ENCODE data around the gene RHOB. TPM values are rescaled to one million over a fixed set of nuclear protein-coding genes. Genes with fewer than 3 reads are reported as not detected.

Gene RHOB
- total RNA-seq, 1 donor from 2014 or later, result 160 TPM

DNA sequence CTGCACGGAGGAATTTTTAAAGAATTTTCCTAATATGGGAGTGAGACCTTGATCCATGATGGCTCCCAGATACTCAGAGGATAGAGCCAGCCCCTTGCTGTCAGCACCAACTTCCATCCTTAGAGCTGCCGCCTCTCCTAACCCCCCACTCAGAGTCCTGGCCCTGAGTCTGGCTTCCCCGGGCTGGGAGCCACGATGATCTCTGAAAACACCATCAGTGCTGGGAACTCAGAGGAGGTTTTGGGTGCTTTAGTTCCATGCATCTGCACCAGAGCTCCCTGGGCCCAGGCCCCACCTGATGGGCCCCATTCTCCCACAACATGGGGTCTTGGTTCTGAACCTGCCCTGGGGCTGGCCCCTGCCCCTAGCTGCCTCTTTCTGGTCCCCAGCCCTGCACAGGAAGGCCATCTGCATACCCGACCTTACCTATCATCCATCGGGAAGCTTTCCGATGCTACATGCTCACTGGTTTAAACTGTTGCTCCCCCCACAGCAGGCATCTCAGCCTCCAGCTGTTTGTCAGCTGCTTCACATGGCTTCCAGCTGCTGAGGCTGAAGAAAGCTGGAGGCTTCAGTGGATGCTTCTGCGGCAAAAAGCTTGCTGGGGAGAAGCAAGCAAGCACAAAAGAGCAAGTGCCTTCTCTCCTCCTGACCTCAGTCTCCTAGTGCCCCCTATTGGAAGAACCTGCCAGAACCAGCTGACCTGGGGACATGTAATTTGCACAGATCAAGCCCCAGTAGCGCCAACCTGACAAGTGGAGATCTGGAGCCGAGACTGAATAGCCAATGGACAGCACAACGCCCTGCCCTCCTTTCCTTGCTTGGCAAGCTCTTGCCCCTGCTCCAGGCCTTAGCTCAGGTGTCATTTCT, 24.2 kb upstream of the RHOB start:
- no peak for DNase-seq (ENCODE audit: extremely low spot score, unreplicated experiment)
- TF ChIP-seq, protein P1, sequence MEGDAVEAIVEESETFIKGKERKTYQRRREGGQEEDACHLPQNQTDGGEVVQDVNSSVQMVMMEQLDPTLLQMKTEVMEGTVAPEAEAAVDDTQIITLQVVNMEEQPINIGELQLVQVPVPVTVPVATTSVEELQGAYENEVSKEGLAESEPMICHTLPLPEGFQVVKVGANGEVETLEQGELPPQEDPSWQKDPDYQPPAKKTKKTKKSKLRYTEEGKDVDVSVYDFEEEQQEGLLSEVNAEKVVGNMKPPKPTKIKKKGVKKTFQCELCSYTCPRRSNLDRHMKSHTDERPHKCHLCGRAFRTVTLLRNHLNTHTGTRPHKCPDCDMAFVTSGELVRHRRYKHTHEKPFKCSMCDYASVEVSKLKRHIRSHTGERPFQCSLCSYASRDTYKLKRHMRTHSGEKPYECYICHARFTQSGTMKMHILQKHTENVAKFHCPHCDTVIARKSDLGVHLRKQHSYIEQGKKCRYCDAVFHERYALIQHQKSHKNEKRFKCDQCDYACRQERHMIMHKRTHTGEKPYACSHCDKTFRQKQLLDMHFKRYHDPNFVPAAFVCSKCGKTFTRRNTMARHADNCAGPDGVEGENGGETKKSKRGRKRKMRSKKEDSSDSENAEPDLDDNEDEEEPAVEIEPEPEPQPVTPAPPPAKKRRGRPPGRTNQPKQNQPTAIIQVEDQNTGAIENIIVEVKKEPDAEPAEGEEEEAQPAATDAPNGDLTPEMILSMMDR (IDR thresholded peaks at IDR 0.05), result peak; percentile 14
- H3K27me3 Mint-ChIP-seq (ENCODE audit: unreplicated experiment), result no peaks in the 10 kb centered on the region
- no peak overlapping the region for H3K4me3 Mint-ChIP-seq (ENCODE audit: unreplicated experiment)
- peaks cover 53% of the 10 kb centered on the region for H3K4me1 Mint-ChIP-seq (ENCODE audit: unreplicated experiment)
- no peaks in the 10 kb centered on the region for H3K9me3 Mint-ChIP-seq (ENCODE audit: unreplicated experiment)
- no peaks in the 10 kb centered on the region for H3K36me3 Mint-ChIP-seq (ENCODE audit: unreplicated experiment)
- H3K27ac Mint-ChIP-seq (ENCODE audit: unreplicated experiment), result peak overlapping the region; percentile 27

DNA sequence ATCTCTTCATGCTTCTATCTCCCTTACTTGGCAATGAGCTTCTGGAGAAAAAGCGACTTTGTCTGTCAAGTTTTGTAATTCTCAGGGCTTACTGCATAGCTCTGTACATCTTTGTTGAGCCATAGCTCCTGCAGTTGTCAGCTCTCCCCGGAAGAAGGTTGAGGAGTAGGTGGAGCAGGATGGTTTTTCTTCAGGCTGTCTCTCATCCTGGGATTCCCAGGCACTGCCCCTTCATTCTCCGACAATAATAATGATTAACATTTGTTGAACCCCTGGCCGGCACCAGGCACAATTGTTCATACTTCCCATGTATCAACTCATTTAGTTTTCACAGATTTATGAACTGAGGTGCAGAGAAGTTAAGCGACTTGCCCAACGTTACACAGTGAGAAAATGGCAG, 23.5 kb upstream of the RHOB start:
- Mint-ChIP-seq H3K27me3 (ENCODE audit: unreplicated experiment) (no peaks in the 10 kb centered on the region), H3K27ac (ENCODE audit: unreplicated experiment) (no peak overlapping the region), H3K36me3 (ENCODE audit: unreplicated experiment) (no peaks in the 10 kb centered on the region), H3K4me3 (ENCODE audit: unreplicated experiment) (no peak overlapping the region), H3K9me3 (ENCODE audit: unreplicated experiment) (no peaks in the 10 kb centered on the region), H3K4me1 (ENCODE audit: unreplicated experiment) (peaks cover 53% of the 10 kb centered on the region)
- DNase-seq (ENCODE audit: extremely low spot score, unreplicated experiment), result no peak
- TF ChIP-seq, protein P1 (IDR thresholded peaks at IDR 0.05), result no peak

DNA sequence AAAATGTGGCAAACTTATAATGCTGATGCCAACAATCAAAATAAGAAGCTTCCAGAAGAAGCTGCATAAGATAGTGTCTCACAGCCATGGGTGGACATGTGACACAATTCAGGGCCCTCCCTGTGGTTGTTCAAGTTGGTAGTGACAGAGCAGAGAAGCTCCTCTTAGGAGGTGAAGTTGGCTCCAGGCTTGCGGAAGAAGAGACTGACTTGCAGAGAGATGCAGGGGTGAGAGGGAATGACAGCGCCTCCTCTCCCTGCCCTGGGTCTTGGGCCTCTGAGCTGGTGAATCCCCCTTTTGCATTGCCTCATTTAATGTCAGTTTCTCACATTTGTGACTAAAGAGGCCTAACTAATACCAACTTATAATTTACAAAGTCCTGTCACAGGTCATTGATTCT, 23.0 kb upstream of the RHOB start:
- Mint-ChIP-seq H3K36me3 (ENCODE audit: unreplicated experiment) (no peaks in the 10 kb centered on the region), H3K9me3 (ENCODE audit: unreplicated experiment) (no peaks in the 10 kb centered on the region), H3K4me1 (ENCODE audit: unreplicated experiment) (peaks cover 53% of the 10 kb centered on the region), H3K4me3 (ENCODE audit: unreplicated experiment) (no peak overlapping the region), H3K27ac (ENCODE audit: unreplicated experiment) (no peak overlapping the region), H3K27me3 (ENCODE audit: unreplicated experiment) (no peaks in the 10 kb centered on the region)
- no peak for DNase-seq (ENCODE audit: extremely low spot score, unreplicated experiment)
- TF ChIP-seq, protein P1 (IDR thresholded peaks at IDR 0.05), result no peak

DNA sequence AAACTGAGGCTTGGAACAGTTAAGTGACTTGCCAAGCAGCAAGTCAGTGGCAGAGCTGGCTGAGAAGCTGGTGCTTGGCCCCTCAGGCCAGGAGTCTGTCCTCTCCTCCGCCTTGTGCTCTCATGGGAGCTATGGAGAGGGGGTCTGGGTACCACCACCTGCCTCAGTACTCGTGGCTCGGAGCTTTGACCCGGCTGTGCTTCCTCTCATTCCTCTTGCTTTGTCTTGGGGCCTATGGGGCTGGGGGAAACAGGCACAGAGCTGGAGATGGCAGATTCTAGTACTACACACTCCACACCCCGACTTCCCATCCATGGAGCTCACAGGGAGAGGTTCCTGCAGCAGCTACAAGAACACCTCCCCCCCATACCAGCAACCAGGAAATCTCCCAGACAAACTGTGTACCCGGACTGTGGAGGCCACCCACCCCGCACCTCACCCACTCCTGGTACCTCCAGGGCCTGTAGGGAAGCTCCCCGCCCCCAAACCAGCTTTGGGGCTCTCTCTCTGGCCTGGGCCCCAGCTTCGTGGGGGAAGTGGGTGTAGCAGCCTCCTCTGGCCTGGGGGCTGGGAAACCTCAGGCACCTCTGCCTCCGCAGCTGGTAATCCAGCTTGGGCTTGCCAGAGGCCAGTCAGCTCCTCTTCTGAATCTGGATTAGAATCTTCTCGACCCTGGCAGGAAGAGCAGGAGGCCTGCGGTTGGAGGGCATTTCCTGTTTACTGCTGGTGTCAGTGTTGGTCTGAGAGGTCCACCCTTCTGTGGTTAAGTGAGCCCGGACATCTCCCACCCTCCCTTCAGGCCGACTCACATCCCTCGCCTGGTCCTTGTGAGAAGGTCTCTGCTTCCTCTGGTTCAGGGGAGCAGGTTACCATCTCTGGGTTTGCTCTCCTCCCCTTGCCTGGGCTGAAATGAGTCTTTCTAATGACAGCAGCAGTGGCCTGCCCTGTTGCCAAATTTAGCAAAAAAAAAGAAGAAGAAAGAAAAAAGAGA, 22.3 kb upstream of the RHOB start:
- Mint-ChIP-seq H3K27ac (ENCODE audit: unreplicated experiment) (peak overlapping the region; percentile 60), H3K4me1 (ENCODE audit: unreplicated experiment) (peaks cover 51% of the 10 kb centered on the region), H3K9me3 (ENCODE audit: unreplicated experiment) (no peaks in the 10 kb centered on the region), H3K27me3 (ENCODE audit: unreplicated experiment) (no peaks in the 10 kb centered on the region), H3K4me3 (ENCODE audit: unreplicated experiment) (no peak overlapping the region), H3K36me3 (ENCODE audit: unreplicated experiment) (no peaks in the 10 kb centered on the region)
- TF ChIP-seq, protein P1 (IDR thresholded peaks at IDR 0.05), result no peak
- DNase-seq (ENCODE audit: extremely low spot score, unreplicated experiment), result no peak
